ENCODE measurements around the gene ASCC3.

- no peak for TF ChIP-seq CTCF (conservative IDR thresholded peaks at IDR 0.05; ENCODE audit: low read depth, low read length)
- TF ChIP-seq EZH2 (IDR thresholded peaks at IDR 0.05; ENCODE audit: borderline replicate concordance, low read depth, low read length, poor library complexity, severe bottlenecking): no peak
Measured at GRCh38 chr6:100700009-100700408, 181.1 kb downstream of the ASCC3 start.
